GM23338 (cell line): ENCODE data around the gene LMF2. TPM values are rescaled to one million over a fixed set of nuclear protein-coding genes. Genes with fewer than 3 reads are reported as not detected.

ENCODE experiments used
- ATAC-seq: fragments of 200-7000 bp; cut with Tn5 transposase; 3 replicates; pipeline ENCODE4 v1.9.1; 2020
- DNase-seq: peaks from one replicate; pipeline ENCODE4 v3.0.0-alpha.2; 2015; ENCODE audit warnings: low spot score
- H2AFZ ChIP-seq: fragments of 200-600 bp; sonication (generic); 2 replicates; pipeline ENCODE4 v1.8.0; 2016; ENCODE audit warnings: antibody characterized with exemption, mild to moderate bottlenecking, moderate library complexity
- H3F3A ChIP-seq: fragments of 200-600 bp; sonication (generic); replicated peaks from 2 replicates; pipeline ENCODE4 v1.8.0; 2017; ENCODE audit warnings: antibody characterized with exemption, mixed run types, low read depth
- H3K27ac ChIP-seq: fragments of 200-600 bp; sonication (generic); 2 replicates; pipeline ENCODE4 v1.6.1; 2016; ENCODE audit warnings: low read depth
- H3K27me3 ChIP-seq: fragments of 200-600 bp; sonication (generic); 2 replicates; pipeline ENCODE4 v1.8.0; 2016; ENCODE audit warnings: mild to moderate bottlenecking, mixed run types, moderate library complexity; ENCODE audit not compliant: insufficient read depth
- H3K36me3 ChIP-seq: fragments of 200-600 bp; sonication (generic); 2 replicates; pipeline ENCODE4 v1.8.0; 2016; ENCODE audit warnings: mild to moderate bottlenecking; ENCODE audit not compliant: insufficient read depth
- H3K4me1 ChIP-seq: fragments of 200-600 bp; sonication (generic); 2 replicates; pipeline ENCODE4 v1.8.0; 2016; ENCODE audit warnings: mild to moderate bottlenecking, moderate library complexity; ENCODE audit not compliant: insufficient read depth
- H3K4me2 ChIP-seq: fragments of 200-600 bp; sonication (generic); 2 replicates; pipeline ENCODE4 v1.7.1; 2017; ENCODE audit warnings: mixed run types
- H3K4me3 ChIP-seq: fragments of 200-600 bp; sonication (generic); 2 replicates; pipeline ENCODE4 v1.6.1; 2016; ENCODE audit warnings: mixed run types
- H3K79me2 ChIP-seq: fragments of 200-600 bp; sonication (generic); replicated peaks from 2 replicates; pipeline ENCODE4 v1.8.0; 2017; ENCODE audit warnings: mild to moderate bottlenecking; ENCODE audit not compliant: insufficient read depth
- H3K9me2 ChIP-seq: fragments of 200-600 bp; sonication (generic); 2 replicates; pipeline ENCODE4 v1.8.0; 2017; ENCODE audit not compliant: insufficient read depth
- H4K20me1 ChIP-seq: fragments of 200-600 bp; sonication (generic); replicated peaks from 2 replicates; pipeline ENCODE4 v1.8.0; 2017; ENCODE audit warnings: mild to moderate bottlenecking; ENCODE audit not compliant: insufficient read depth
- H3K27ac Mint-ChIP-seq: 2 replicates; pipeline ENCODE4 v1.8.0; 2020; ENCODE audit warnings: inconsistent platforms, mild to moderate bottlenecking, moderate library complexity, mixed read lengths
- H3K27me3 Mint-ChIP-seq: 3 replicates; pipeline ENCODE4 v1.8.0; 2022; ENCODE audit warnings: low read depth, mild to moderate bottlenecking, moderate library complexity, mixed read lengths, inconsistent platforms; ENCODE audit not compliant: insufficient read depth, poor library complexity
- H3K36me3 Mint-ChIP-seq: 3 replicates; pipeline ENCODE4 v1.8.0; 2021; ENCODE audit warnings: low read depth, mild to moderate bottlenecking, inconsistent platforms, moderate library complexity, mixed read lengths
- H3K4me1 Mint-ChIP-seq: 3 replicates; pipeline ENCODE4 v1.8.0; 2020; ENCODE audit warnings: mild to moderate bottlenecking, inconsistent platforms, mixed read lengths
- H3K4me3 Mint-ChIP-seq: 3 replicates; pipeline ENCODE4 v1.8.0; 2021; ENCODE audit warnings: moderate library complexity, mild to moderate bottlenecking, inconsistent platforms, mixed read lengths
- H3K9me3 Mint-ChIP-seq: 3 replicates; pipeline ENCODE4 v1.8.0; 2020; ENCODE audit warnings: moderate library complexity, mild to moderate bottlenecking, inconsistent platforms, mixed read lengths
- CTCF ChIP-seq, 2 experiments: fragments of 200-600 bp in 1 of 2; sonication (generic) in 1 of 2; conservative IDR thresholded peaks; 2 replicates each; pipeline versions ENCODE4 v1.5.1 to v1.6.1; 2016 to 2017; ENCODE audit warnings: antibody characterized with exemption in 2 of 2, low read depth in 2 of 2, mild to moderate bottlenecking in 2 of 2, moderate library complexity in 1 of 2
- ETS1 ChIP-seq: IDR thresholded peaks from 2 replicates; pipeline ENCODE4 v1.6.1; 2016; ENCODE audit warnings: antibody characterized with exemption
- POLR2AphosphoS5 ChIP-seq: IDR thresholded peaks from 2 replicates; pipeline ENCODE4 v1.6.1; 2016; ENCODE audit warnings: antibody characterized with exemption, low read depth
- REST ChIP-seq: IDR thresholded peaks from one replicate; pipeline ENCODE4 v1.6.1; 2018; ENCODE audit warnings: antibody characterized with exemption; ENCODE audit not compliant: unreplicated experiment
- STAT1 ChIP-seq: IDR thresholded peaks from one replicate; pipeline ENCODE4 v1.6.1; 2016; ENCODE audit warnings: antibody characterized with exemption; ENCODE audit not compliant: unreplicated experiment
- ZNF331 ChIP-seq: fragments of 250-450 bp; sonication (Bioruptor Pico); IDR thresholded peaks from 2 replicates; pipeline ENCODE4 v1.5.0; 2020; ENCODE audit warnings: low read depth, mild to moderate bottlenecking, moderate library complexity
- polyA plus RNA-seq: library from polyadenylated mRNA; unstranded; fragments of >200 nt; fragmentation: Nextera tagmentation; extraction: Ambion mirVana; gene quantifications from 2 replicates; pipeline ENCODE4 v1.2.1, GENCODE V29; 2016
- total RNA-seq: library from RNA; depleted of rRNA; stranded (reverse); fragments of >200 nt; shearing (Covaris generic); gene quantifications from 2 replicates; pipeline ENCODE4 v1.2.3, GENCODE V29; 2014

LMF2 gene
- total and polyA plus RNA-seq, 2 experiments from 2014 or later, result 15.6 to 36.3 TPM

- TF ChIP-seq CTCF (conservative IDR thresholded peaks at IDR 0.05; ENCODE audit: low read depth in 2 of 2) (no peak), POLR2AphosphoS5 (no peak), STAT1 (no peak)
Observed at GRCh38 chr22:50467341-50467740, 40.2 kb downstream of the LMF2 start (continued).

- Histone ChIP-seq H3K9me2 (no peaks in the 10 kb centered on the region), H3F3A (0 out of 2 replicates have a peak, but pooled peaks cover 3% of the 10 kb centered on the region), H4K20me1 (peaks cover 16% of the 10 kb centered on the region), H3K27me3 (no peaks in the 10 kb centered on the region), H3K79me2 (peaks cover 22% of the 10 kb centered on the region), H3K4me3 (no peak overlapping the region), H2AFZ (no peak overlapping the region), H3K4me2 (no peak overlapping the region), H3K4me1 (peaks cover 6% of the 10 kb centered on the region; the same call in 1 of the 2 replicates), H3K27ac (no peak overlapping the region), H3K36me3 (no peaks in the 10 kb centered on the region)
- no peaks in the 10 kb centered on the region for H3K9me3 Mint-ChIP-seq
- TF ChIP-seq POLR2AphosphoS5 (no peak), ZNF331 (no peak), REST (no peak), ETS1 (no peak)
- H3K27me3 Mint-ChIP-seq, result peaks cover 10% of the 10 kb centered on the region
- H3K36me3 Mint-ChIP-seq, result peaks cover 36% of the 10 kb centered on the region
- no peak overlapping the region for H3K4me3 Mint-ChIP-seq
- no peak overlapping the region for H3K27ac Mint-ChIP-seq
- DNase-seq (no peak), ATAC-seq (no peak)
- peaks cover 12% of the 10 kb centered on the region for H3K4me1 Mint-ChIP-seq
Observed at GRCh38 chr22:50465066-50465930, 42.2 kb downstream of the LMF2 start.
